IPS-20b (cell line): ENCODE results near the gene AFDN.

Experiments
- H3K27ac ChIP-seq: one replicate; pipeline ENCODE4 v1.5.1; 2013; ENCODE audit warnings: low read length
- H3K27me3 ChIP-seq: 2 replicates; pipeline ENCODE4 v1.6.1; 2013; ENCODE audit warnings: mild to moderate bottlenecking, low read length, inconsistent platforms; ENCODE audit not compliant: insufficient read depth
- H3K36me3 ChIP-seq: 2 replicates; pipeline ENCODE4 v1.6.1; 2013; ENCODE audit warnings: low read depth, mild to moderate bottlenecking, inconsistent platforms, low read length, moderate library complexity; ENCODE audit not compliant: insufficient read depth
- H3K4me1 ChIP-seq: 2 replicates; pipeline ENCODE4 v1.6.1; 2013; ENCODE audit warnings: mild to moderate bottlenecking, control low read depth, inconsistent platforms, low read length, moderate library complexity; ENCODE audit not compliant: insufficient read depth
- H3K4me3 ChIP-seq: 2 replicates; pipeline ENCODE4 v1.5.1; 2013; ENCODE audit warnings: mild to moderate bottlenecking, low read length, inconsistent platforms
- H3K9ac ChIP-seq: 2 replicates; pipeline ENCODE4 v1.6.1; 2013; ENCODE audit warnings: low read depth, mild to moderate bottlenecking, inconsistent platforms, low read length, moderate library complexity
- H3K9me3 ChIP-seq: 2 replicates; pipeline ENCODE4 v1.6.1; 2013; ENCODE audit warnings: mild to moderate bottlenecking, low read depth, low read length, inconsistent platforms; ENCODE audit not compliant: insufficient read depth

Gene AFDN

DNA sequence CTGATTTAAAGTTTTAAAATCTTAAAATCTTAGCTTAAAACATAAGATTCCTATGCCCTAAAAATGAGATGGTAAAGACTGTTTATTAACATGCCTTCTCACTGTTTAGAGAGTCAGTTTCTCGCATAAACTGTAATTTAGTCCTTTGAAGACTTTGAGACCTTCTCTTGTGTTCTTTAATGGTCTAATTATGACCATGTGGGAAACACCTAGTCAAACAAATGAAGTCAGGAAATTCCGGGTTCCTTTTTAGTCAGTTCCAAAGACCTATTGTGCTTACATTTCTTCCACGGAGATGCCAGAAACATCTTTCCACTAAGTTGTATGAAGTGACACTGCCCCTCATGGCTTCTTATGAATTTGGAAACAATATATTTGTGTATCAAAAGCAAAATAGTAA lies 106.6 kb downstream of the AFDN start:
- peaks cover 96% of the 10 kb centered on the region for H3K36me3 ChIP-seq
- no peaks in the 10 kb centered on the region for H3K27me3 ChIP-seq
- H3K4me3 ChIP-seq: no peak overlapping the region
- H3K9me3 ChIP-seq: no peaks in the 10 kb centered on the region
- no peak overlapping the region for H3K9ac ChIP-seq
- H3K4me1 ChIP-seq: peaks cover 8% of the 10 kb centered on the region
- no peak overlapping the region for H3K27ac ChIP-seq

DNA sequence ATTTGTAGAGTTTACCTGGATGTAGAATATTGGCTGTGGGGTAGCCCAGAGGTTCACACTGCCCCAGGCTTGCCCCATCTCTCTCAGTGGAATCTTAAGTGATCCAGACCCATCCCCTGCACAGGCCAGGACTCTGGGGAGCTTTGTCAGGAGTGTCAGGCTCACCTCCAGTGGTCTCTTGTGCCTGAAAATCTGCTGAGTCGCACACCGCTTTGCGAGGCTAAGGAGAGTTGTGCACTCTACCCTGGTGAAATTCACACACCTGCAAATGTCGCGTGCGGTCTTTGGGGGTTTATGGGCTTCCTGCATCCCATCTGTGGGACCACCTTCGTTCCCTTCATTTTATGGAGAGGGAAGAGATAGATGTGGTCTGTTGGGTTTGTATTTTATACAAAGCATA lies 107.1 kb downstream of the AFDN start:
- H3K27ac ChIP-seq: no peak overlapping the region
- H3K27me3 ChIP-seq: no peaks in the 10 kb centered on the region
- peaks cover 95% of the 10 kb centered on the region for H3K36me3 ChIP-seq
- H3K4me3 ChIP-seq: no peak overlapping the region
- H3K9me3 ChIP-seq: no peaks in the 10 kb centered on the region
- H3K4me1 ChIP-seq: peaks cover 8% of the 10 kb centered on the region
- H3K9ac ChIP-seq: no peak overlapping the region

DNA sequence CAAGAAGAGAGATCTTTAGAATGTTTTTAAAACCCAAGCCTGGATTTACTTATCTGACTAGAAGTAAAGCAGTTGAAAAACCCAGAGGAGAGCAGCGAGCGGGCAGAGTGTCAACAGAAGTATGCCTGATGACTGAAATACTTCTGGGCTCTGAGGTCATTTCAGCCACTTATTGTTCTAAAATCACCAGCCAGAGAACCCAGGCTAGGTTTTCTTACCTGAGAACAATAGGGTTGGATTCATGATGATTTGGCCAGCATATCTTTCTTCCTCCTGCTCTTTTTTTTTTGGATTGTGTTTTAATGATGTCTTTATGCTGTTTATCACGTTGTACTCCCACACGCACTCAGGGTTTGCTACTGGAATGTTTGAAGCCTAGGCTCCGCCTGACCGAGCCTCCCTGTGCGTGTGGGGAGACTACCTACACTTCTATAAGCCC lies 107.7 kb downstream of the AFDN start:
- H3K4me3 ChIP-seq: no peak overlapping the region
- H3K27ac ChIP-seq: no peak overlapping the region
- no peaks in the 10 kb centered on the region for H3K9me3 ChIP-seq
- H3K9ac ChIP-seq: no peak overlapping the region
- H3K27me3 ChIP-seq: no peaks in the 10 kb centered on the region
- H3K36me3 ChIP-seq: peaks cover 94% of the 10 kb centered on the region
- H3K4me1 ChIP-seq: peaks cover 8% of the 10 kb centered on the region

DNA sequence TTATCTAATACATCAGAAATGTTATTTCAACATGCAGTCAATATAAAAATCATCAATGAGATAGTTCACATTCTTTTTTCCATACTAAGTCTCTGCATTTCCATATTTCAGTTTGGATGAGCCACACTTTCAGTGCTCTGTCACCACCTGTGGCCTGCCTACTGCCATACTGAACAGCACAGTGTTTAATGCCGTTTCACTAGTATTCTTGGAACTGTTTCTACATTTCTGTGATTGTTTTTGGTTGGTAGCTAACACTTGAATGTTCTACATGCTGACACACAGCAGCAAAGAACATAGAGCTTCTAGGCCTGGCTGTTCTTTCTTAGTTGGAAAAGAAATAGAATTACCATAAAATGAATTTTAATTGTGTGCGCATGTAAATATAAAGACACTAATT lies 109.3 kb downstream of the AFDN start:
- Histone ChIP-seq H3K4me3 (no peak overlapping the region), H3K9ac (no peak overlapping the region), H3K4me1 (peaks cover 8% of the 10 kb centered on the region), H3K27me3 (no peaks in the 10 kb centered on the region), H3K27ac (no peak overlapping the region), H3K9me3 (no peaks in the 10 kb centered on the region), H3K36me3 (peaks cover 81% of the 10 kb centered on the region)

DNA sequence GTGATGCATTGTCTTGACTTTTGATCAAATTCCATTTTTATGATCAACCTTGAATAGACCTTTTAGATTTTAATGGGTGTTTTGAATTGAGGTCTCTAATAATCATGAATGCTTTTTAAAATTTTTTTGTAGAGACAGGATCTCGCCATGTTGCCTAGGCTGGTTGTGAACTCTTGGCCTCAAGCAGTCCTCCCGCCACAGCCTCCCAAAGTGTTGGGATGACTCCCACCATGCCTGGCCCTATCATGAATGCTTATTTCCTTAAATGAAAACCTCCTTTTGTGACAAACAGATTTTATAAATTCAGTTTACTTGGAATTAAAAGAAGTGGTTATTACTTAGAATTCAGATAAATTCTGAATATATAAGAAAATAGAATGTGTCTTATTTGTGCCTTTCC lies 110.6 kb downstream of the AFDN start:
- no peak overlapping the region for H3K27ac ChIP-seq
- peaks cover 72% of the 10 kb centered on the region for H3K36me3 ChIP-seq
- peaks cover 8% of the 10 kb centered on the region for H3K4me1 ChIP-seq
- no peak overlapping the region for H3K9ac ChIP-seq
- no peak overlapping the region for H3K4me3 ChIP-seq
- H3K9me3 ChIP-seq: no peaks in the 10 kb centered on the region
- H3K27me3 ChIP-seq: no peaks in the 10 kb centered on the region

DNA sequence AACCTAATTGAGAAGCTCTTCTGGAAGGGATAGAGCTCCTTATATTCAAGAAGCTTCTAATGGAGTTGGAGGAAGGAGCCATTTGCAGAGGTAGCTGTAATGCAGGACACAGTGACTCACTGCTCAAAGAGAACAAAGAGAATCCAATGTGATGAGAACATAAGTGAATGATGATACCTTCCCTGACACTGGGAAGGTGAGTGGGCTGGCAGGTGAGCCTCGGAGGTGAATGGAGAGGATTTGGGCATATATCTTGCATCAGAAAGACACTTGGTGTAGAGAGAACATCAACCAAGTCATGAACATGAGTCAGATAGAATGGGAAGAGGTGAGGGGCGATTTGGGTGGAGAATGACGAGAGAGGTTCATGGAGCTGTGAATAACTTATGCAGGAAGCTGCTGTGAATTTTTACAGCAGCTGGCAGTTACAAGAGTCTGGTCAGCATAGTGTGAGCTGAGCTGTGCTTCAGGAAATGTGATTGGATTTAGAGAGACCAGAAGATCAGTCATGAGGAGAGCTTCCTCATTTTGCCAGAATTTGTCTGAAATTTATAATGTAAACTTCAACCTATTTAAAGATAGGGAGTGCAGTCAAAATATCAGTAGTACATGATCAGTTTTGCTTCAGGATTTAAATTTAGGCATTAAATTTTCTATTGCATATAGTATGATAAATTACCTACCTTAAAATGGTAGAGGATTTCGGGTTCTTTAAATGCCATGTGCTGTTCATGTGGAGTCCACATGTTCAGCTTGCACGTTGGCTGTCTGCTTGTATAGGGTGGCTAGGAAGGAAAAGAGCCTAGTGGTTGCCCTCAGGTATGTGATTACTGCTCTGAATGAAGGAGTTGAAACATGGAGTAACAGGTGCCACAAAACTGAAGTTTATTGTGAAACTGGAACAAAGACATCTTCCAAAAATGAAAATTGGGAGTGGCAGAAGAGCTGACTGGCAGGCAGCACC lies 111.5 kb downstream of the AFDN start:
- H3K27ac ChIP-seq: no peak overlapping the region
- no peak overlapping the region for H3K4me3 ChIP-seq
- H3K9me3 ChIP-seq: no peaks in the 10 kb centered on the region
- peaks cover 8% of the 10 kb centered on the region for H3K4me1 ChIP-seq
- H3K9ac ChIP-seq: no peak overlapping the region
- H3K36me3 ChIP-seq: peaks cover 73% of the 10 kb centered on the region
- no peaks in the 10 kb centered on the region for H3K27me3 ChIP-seq

DNA sequence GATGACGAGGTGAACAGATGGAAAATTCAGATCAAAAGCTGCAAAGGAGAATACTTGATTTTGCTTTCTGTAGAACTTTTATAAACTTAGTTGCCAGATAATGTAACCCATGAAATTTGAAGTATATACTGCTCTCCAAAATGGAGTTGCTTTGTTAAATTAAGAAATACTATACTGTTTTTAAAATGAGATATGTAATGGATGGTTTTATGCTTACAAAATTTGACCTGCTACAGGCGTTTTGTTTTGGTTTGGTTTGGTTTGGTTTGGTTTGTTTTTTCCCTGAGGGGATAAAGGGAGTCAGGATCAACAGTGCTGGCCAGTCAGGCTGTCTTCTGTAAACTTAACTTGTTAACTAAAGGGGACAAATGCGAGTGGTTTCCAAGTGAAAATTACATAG lies 115.1 kb downstream of the AFDN start:
- H3K36me3 ChIP-seq: peaks cover 73% of the 10 kb centered on the region
- H3K27ac ChIP-seq: no peak overlapping the region
- no peak overlapping the region for H3K9ac ChIP-seq
- no peak overlapping the region for H3K4me3 ChIP-seq
- H3K9me3 ChIP-seq: no peaks in the 10 kb centered on the region
- peaks cover 2% of the 10 kb centered on the region for H3K4me1 ChIP-seq
- no peaks in the 10 kb centered on the region for H3K27me3 ChIP-seq

DNA sequence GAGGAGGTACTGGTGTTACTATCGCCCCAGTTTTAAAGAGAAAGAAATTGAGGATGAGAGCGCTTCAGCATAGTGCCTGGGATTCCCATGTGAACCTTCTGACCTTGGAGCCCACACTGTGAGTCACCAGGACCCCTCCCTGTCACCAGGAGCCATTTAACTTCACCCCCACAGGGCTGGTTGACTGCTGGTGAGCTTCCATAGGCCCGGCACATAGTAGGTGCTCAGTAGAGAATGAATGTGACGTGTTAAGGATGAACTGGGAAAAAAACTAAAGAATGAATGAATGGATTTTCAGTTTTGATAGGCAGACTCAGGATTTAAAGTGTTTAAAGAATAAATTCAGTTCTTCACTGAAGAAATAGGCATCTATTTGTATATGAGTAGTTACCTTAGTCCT lies 117.4 kb downstream of the AFDN start:
- Histone ChIP-seq H3K9me3 (no peaks in the 10 kb centered on the region), H3K9ac (no peak overlapping the region), H3K36me3 (peaks cover 72% of the 10 kb centered on the region)

DNA sequence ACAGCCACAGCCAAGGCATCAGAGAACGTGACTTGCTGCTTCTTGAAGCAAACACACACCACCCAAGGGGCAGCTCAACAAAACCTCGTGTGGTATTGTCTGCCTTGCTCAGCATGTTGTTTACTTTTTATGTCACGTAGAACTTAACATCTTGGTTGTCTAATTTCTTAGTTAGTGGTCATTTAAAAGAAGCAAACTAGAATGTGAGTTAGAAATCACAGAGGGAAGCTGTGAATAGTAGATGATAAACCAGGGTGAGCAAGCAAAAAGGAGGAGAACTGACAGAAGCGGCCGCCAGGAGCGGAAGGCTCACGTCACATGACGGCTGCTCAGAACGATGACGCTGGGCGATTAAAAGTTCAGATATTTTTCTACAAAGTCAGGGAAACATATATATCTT lies 119.3 kb downstream of the AFDN start:
- no peak overlapping the region for H3K4me3 ChIP-seq
- no peak overlapping the region for H3K27ac ChIP-seq
- H3K27me3 ChIP-seq: no peaks in the 10 kb centered on the region
- H3K9ac ChIP-seq: no peak overlapping the region
- H3K36me3 ChIP-seq: peaks cover 86% of the 10 kb centered on the region
- no peaks in the 10 kb centered on the region for H3K9me3 ChIP-seq
- H3K4me1 ChIP-seq: no peaks in the 10 kb centered on the region

More for the DNA sequence above, 117.4 kb downstream of the AFDN start:
- H3K27ac ChIP-seq: no peak overlapping the region
- no peaks in the 10 kb centered on the region for H3K27me3 ChIP-seq
- no peaks in the 10 kb centered on the region for H3K4me1 ChIP-seq
- no peak overlapping the region for H3K4me3 ChIP-seq

DNA sequence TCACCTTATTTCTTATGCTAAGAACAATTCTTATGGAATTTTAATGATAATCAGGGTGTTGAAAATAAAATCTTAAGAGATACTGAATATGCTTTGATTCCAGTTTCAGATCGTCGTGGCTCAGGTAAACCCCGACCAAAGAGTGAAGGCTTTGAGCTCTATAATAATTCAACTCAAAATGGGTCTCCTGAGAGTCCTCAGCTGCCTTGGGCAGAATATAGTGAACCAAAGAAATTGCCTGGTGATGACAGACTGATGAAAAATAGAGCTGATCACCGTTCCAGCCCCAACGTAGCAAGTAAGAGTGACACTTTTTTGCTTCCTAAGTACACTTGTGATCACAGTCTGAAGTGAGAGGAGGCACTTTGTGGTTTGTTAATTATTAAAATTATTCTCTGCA lies 119.9 kb downstream of the AFDN start:
- H3K9ac ChIP-seq: no peak overlapping the region
- no peak overlapping the region for H3K4me3 ChIP-seq
- H3K4me1 ChIP-seq: no peaks in the 10 kb centered on the region
- no peaks in the 10 kb centered on the region for H3K27me3 ChIP-seq
- H3K36me3 ChIP-seq: peaks cover 92% of the 10 kb centered on the region
- no peak overlapping the region for H3K27ac ChIP-seq
- H3K9me3 ChIP-seq: no peaks in the 10 kb centered on the region

DNA sequence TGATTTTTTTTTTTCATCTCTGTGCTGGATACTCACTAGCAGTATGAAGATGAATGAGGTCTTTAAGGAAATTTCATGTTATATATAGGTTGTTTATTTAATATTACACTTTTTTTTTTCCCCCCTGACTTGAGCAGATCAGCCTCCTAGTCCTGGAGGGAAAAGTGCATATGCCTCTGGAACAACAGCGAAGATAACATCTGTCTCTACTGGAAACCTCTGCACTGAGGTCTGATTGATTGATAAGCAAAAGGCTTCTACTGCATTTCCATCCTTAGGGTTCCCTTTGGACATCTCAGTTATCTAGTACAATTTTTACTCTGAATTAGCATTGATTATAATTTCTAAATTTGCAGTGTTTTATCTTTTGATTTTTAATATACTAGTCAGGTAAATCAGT lies 121.0 kb downstream of the AFDN start:
- H3K4me1 ChIP-seq: no peaks in the 10 kb centered on the region
- peaks cover 96% of the 10 kb centered on the region for H3K36me3 ChIP-seq
- H3K9me3 ChIP-seq: no peaks in the 10 kb centered on the region
- H3K4me3 ChIP-seq: no peak overlapping the region
- H3K9ac ChIP-seq: no peak overlapping the region
- no peak overlapping the region for H3K27ac ChIP-seq
- no peaks in the 10 kb centered on the region for H3K27me3 ChIP-seq

DNA sequence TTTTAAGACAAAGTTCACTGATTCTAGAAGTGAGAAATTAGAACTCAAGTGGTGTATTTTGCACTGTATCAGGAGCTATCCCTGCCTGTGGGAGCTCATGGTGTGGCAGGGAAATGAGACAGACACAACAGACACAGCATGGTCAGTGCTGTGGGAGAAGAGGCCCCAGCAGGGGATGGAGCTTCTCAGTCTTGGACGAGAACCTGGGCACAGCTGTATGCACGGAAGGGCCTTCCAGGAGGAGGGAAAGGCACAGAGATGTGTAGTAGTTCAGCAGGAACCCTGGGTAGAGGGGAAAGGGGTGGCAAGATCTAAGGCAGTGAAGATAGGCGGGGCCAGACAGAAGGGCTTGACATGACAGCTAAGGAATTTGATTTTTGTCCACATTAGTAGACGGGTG lies 122.0 kb downstream of the AFDN start:
- no peak overlapping the region for H3K27ac ChIP-seq
- H3K36me3 ChIP-seq: peaks cover 97% of the 10 kb centered on the region
- H3K4me1 ChIP-seq: no peaks in the 10 kb centered on the region
- no peaks in the 10 kb centered on the region for H3K9me3 ChIP-seq
- no peak overlapping the region for H3K4me3 ChIP-seq
- no peaks in the 10 kb centered on the region for H3K27me3 ChIP-seq
- H3K9ac ChIP-seq: no peak overlapping the region
